Fibroblast of peridontal ligament (primary cell): ENCODE data around the gene FNDC7.
"Not testable (repeated sequence)": the region's sequence is repeated elsewhere in the genome, so short reads cannot be mapped to it uniquely, and the experiment has no call there.

Experiments used
- DNase-seq: peaks from one replicate; pipeline ENCODE4 v3.0.0-alpha.2; 2010; ENCODE audit errors: extremely low read depth

FNDC7 gene

GRCh38 chr1:108712606-108713150, at the start of gene FNDC7:
Gene FNDC7 (plus strand): TSS chr1:108712908. CDS start chr1:108712934, 26 bp downstream.
- no peak for DNase-seq

GRCh38 chr1:108663074-108663473, 49.6 kb upstream of the FNDC7 start:
- no peak for DNase-seq

- DNase-seq: no peak
Observed at GRCh38 chr1:108664481-108664880, 48.2 kb upstream of the FNDC7 start.

GRCh38 chr1:108665067-108665466, 47.6 kb upstream of the FNDC7 start:
- DNase-seq: no peak

GRCh38 chr1:108665771-108666170, 46.9 kb upstream of the FNDC7 start:
- no peak for DNase-seq

GRCh38 chr1:108667422-108667821, 45.3 kb upstream of the FNDC7 start:
- DNase-seq: not testable (repeated sequence)

- no peak for DNase-seq
Observed at GRCh38 chr1:108668777-108669176, 43.9 kb upstream of the FNDC7 start.

GRCh38 chr1:108669679-108670078, 43.0 kb upstream of the FNDC7 start:
- DNase-seq: no peak

- DNase-seq: no peak
Observed at GRCh38 chr1:108670131-108670773, 42.5 kb upstream of the FNDC7 start.

GRCh38 chr1:108671143-108671542, 41.6 kb upstream of the FNDC7 start:
- DNase-seq: no peak

- no peak for DNase-seq
Observed at GRCh38 chr1:108678706-108679105, 34.0 kb upstream of the FNDC7 start.

- no peak for DNase-seq
Observed at GRCh38 chr1:108679586-108680213, 33.0 kb upstream of the FNDC7 start.

- DNase-seq: not testable (repeated sequence)
Observed at GRCh38 chr1:108681701-108682100, 31.0 kb upstream of the FNDC7 start.

GRCh38 chr1:108685529-108685928, 27.2 kb upstream of the FNDC7 start:
- DNase-seq: no peak

- peak; percentile 91 for DNase-seq
Observed at GRCh38 chr1:108686614-108687313, 25.9 kb upstream of the FNDC7 start.

- DNase-seq: no peak
Observed at GRCh38 chr1:108691128-108691941, 21.4 kb upstream of the FNDC7 start.

GRCh38 chr1:108691942-108692723, 20.6 kb upstream of the FNDC7 start, which contains the start of gene PRPF38B:
Gene PRPF38B (plus strand): TSS chr1:108692310. CDS start chr1:108692592, 282 bp downstream.
- DNase-seq: peak; percentile 88

- peak; percentile 74 for DNase-seq
Observed at GRCh38 chr1:108692724-108693655, 19.7 kb upstream of the FNDC7 start.

GRCh38 chr1:108695535-108695934, 17.2 kb upstream of the FNDC7 start:
- DNase-seq: no peak
